Peyer's patch (tissue), 4 donors: ENCODE data around the gene CST11. TPM values are rescaled to one million over a fixed set of nuclear protein-coding genes. Genes with fewer than 3 reads are reported as not detected.

Source experiments
- DNase-seq, 3 donors: peaks; one replicate each; pipeline ENCODE4 v3.0.0-alpha.2; 2017 to 2019
- H3K27ac ChIP-seq, 4 donors: fragments of 200-600 bp; sonication (generic); one replicate each; pipeline ENCODE4 v1.5.1; 2016 to 2019
- H3K27me3 ChIP-seq, 2 donors: fragments of 200-600 bp; sonication (generic); one replicate each; pipeline ENCODE4 v1.5.1; 2019
- H3K36me3 ChIP-seq, 3 donors: fragments of 200-600 bp; sonication (generic); one replicate each; pipeline ENCODE4 v1.5.1; 2016 to 2019
- H3K4me1 ChIP-seq, 4 donors: fragments of 200-600 bp; sonication (generic); one replicate each; pipeline ENCODE4 v1.5.1; 2016 to 2019
- H3K4me3 ChIP-seq, 4 donors: fragments of 200-600 bp; sonication (generic); 1 replicate in 3 of 4; 2 replicates in 1 of 4; pipeline ENCODE4 v1.5.1; 2016 to 2019; ENCODE audit warnings: mild to moderate bottlenecking in 1 of 4
- H3K9me3 ChIP-seq, 4 donors: fragments of 200-600 bp; sonication (generic); one replicate each; pipeline ENCODE4 v1.5.1; 2016 to 2019; ENCODE audit warnings: mild to moderate bottlenecking in 1 of 4
- CTCF ChIP-seq, 6 experiments: fragments of 450-650 bp in 4 of 6; fragments of 200-600 bp in 2 of 6; sonication (generic) in 1 of 6; IDR thresholded peaks; one replicate each; pipeline ENCODE4 v1.5.1; 2017 to 2019; ENCODE audit warnings: antibody characterized with exemption in 6 of 6, mild to moderate bottlenecking in 3 of 6, moderate library complexity in 1 of 6
- POLR2A ChIP-seq, 2 donors: fragments of 450-650 bp; IDR thresholded peaks; one replicate each; pipeline ENCODE4 v1.5.1; 2017; ENCODE audit warnings: antibody characterized with exemption in 2 of 2, mild to moderate bottlenecking in 2 of 2, moderate library complexity in 2 of 2
- total RNA-seq, 4 donors: library from RNA; depleted of rRNA; stranded (reverse); fragments of >200 nt; gene quantifications; one replicate each; pipeline ENCODE4 v1.1.0, GENCODE V29; 2016

CST11 gene
- total RNA-seq, 4 donors from 2014 or later = not detected

- no peaks in the 10 kb centered on the region for H3K36me3 ChIP-seq
- peak in 2 of 3 donors; percentile 19 to 65 for DNase-seq
These were observed 6.2 kb downstream of the CST11 start for GRCh38 chr20:23446505-23446904.

DNA sequence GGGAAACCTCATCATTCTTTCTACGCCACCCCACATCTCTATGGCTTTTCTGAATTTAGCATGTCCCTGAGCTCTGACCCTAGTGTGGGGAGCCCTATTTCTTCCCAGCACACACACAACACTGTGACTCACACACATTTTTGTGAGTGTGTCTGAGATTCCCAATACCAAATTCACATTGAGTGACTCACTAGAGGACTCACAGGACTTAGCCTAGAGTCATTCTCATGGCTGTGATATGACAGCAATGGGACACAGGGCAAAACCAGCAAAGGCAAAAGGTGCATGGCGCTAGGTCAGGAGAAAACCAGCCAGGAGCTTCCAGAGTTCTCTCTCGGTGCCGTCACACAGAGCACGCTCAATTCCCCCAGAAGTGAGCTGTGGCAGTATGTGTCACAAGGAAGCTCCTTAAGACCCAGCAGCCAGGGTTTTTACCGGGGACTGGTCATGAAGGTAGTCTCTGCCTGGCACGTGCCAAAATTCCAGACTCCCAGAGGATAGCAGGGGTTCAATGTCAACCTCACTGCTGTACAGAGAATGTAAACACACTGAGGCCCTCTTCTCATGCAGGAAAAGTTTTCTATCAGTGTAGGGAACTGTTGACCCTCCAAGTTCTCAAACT lies 7.0 kb downstream of the CST11 start:
- Histone ChIP-seq H3K9me3 (no peaks in the 10 kb centered on the region), H3K4me3 (no peak overlapping the region), H3K36me3 (no peaks in the 10 kb centered on the region), H3K27me3 (no peaks in the 10 kb centered on the region), H3K4me1 (no peaks in the 10 kb centered on the region), H3K27ac (no peak overlapping the region)
- DNase-seq = no peak
- no peak for TF ChIP-seq POLR2A (IDR thresholded peaks at IDR 0.05)

More at GRCh38 chr20:23446505-23446904, 6.2 kb downstream of the CST11 start:
- Histone ChIP-seq H3K4me1 (no peaks in the 10 kb centered on the region), H3K27ac (no peak overlapping the region), H3K9me3 (no peaks in the 10 kb centered on the region), H3K4me3 (no peak overlapping the region), H3K27me3 (no peaks in the 10 kb centered on the region)
- TF ChIP-seq POLR2A (IDR thresholded peaks at IDR 0.05) = no peak
- TF ChIP-seq CTCF (IDR thresholded peaks at IDR 0.05) = peak in 4 of 6 experiments; percentile 12 to 49 (median 42)

DNA sequence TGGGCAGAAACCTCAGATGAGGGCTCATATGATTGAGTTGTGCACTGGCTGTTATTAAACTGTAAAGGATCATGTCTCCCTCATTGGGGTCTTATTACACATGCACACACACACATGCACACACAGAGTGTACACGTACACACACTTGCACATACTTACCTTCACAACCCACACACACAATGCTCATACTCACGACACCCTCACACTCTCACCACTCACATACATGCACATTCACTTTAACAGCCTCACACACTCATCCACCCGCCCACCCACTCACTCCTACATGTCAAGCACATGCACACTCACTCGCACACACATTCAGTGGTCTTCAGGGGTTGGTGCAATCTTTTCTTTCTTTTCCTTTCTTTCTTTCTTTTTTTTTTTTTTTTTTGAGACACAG lies 7.8 kb downstream of the CST11 start:
- TF ChIP-seq CTCF (IDR thresholded peaks at IDR 0.05) = no peak
- TF ChIP-seq POLR2A (IDR thresholded peaks at IDR 0.05) = no peak
- H3K27ac ChIP-seq = no peak overlapping the region
- H3K4me3 ChIP-seq = no peak overlapping the region
- no peaks in the 10 kb centered on the region for H3K4me1 ChIP-seq
- no peak for DNase-seq
- no peaks in the 10 kb centered on the region for H3K36me3 ChIP-seq
- no peaks in the 10 kb centered on the region for H3K27me3 ChIP-seq
- no peaks in the 10 kb centered on the region for H3K9me3 ChIP-seq

- no peaks in the 10 kb centered on the region for H3K27me3 ChIP-seq
- DNase-seq = no peak
- no peak overlapping the region for H3K4me3 ChIP-seq
- no peak overlapping the region for H3K27ac ChIP-seq
- H3K36me3 ChIP-seq = no peaks in the 10 kb centered on the region
- TF ChIP-seq POLR2A (IDR thresholded peaks at IDR 0.05) (no peak), CTCF (IDR thresholded peaks at IDR 0.05) (no peak)
- no peaks in the 10 kb centered on the region for H3K4me1 ChIP-seq
- H3K9me3 ChIP-seq = no peaks in the 10 kb centered on the region
These were observed 10.2 kb downstream of the CST11 start for GRCh38 chr20:23442436-23442835.

DNA sequence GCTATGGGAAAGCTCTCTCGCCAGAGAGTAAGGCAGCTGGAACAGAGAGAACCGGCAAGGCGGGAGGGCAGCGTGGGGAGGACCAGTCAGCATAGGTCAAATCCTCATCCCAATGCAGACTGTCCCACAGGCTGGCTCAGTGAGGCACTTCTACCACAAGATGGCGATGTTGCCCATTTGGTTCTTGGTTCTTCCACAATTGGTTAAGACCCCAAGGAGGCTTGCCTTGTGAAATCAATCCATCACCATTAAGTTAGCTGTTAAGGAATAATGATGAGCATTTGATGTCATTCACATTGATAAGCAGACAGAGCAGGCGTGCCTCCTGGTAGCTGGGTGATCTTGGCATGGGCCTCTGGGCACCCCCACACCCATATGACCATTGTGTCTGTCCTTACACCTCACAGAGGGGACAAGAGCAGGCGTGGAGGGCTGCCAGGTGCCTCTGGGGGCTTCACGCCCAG lies 10.8 kb downstream of the CST11 start:
- no peaks in the 10 kb centered on the region for H3K4me1 ChIP-seq
- TF ChIP-seq CTCF (IDR thresholded peaks at IDR 0.05) = peak; percentile 45 to 76 (median 64)
- TF ChIP-seq POLR2A (IDR thresholded peaks at IDR 0.05) = no peak
- H3K36me3 ChIP-seq = no peaks in the 10 kb centered on the region
- H3K4me3 ChIP-seq = no peak overlapping the region
- DNase-seq = peak; percentile 51 to 81 (median 60)
- no peaks in the 10 kb centered on the region for H3K9me3 ChIP-seq
- H3K27me3 ChIP-seq = no peaks in the 10 kb centered on the region
- no peak overlapping the region for H3K27ac ChIP-seq

DNA sequence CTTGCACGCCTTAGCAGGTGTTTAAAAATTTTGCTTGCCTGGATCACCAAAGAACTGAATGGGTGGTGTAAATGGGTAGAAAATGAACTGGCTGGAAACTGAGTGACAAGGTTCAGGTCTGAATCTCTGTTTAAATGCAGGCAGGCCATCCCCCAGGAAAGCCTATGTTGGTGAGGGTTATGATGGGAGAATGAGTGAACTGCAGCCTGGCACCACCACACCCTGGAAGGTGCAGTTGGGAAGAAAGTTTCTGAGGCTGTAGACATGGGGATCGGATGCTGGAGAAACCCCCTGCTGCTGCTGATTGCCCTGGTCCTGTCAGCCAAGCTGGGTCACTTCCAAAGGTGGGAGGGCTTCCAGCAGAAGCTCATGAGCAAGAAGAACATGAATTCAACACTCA lies 12.7 kb downstream of the CST11 start:
- H3K4me1 ChIP-seq = peaks cover 0 to 7% (median 0%) of the 10 kb centered on the region in 4 donors
- no peaks in the 10 kb centered on the region for H3K36me3 ChIP-seq
- H3K9me3 ChIP-seq = no peaks in the 10 kb centered on the region
- H3K27me3 ChIP-seq = no peaks in the 10 kb centered on the region
- no peak for TF ChIP-seq CTCF (IDR thresholded peaks at IDR 0.05)
- no peak for TF ChIP-seq POLR2A (IDR thresholded peaks at IDR 0.05)
- H3K27ac ChIP-seq = no peak overlapping the region
- DNase-seq = no peak
- H3K4me3 ChIP-seq = no peak overlapping the region
